ENCODE measurements around the gene EIPR1. TPM values are rescaled to one million over a fixed set of nuclear protein-coding genes. Genes with fewer than 3 reads are reported as not detected.

The EIPR1 gene
- total RNA-seq, 1 experiment from 2014 or later: 27.8 TPM

DNA sequence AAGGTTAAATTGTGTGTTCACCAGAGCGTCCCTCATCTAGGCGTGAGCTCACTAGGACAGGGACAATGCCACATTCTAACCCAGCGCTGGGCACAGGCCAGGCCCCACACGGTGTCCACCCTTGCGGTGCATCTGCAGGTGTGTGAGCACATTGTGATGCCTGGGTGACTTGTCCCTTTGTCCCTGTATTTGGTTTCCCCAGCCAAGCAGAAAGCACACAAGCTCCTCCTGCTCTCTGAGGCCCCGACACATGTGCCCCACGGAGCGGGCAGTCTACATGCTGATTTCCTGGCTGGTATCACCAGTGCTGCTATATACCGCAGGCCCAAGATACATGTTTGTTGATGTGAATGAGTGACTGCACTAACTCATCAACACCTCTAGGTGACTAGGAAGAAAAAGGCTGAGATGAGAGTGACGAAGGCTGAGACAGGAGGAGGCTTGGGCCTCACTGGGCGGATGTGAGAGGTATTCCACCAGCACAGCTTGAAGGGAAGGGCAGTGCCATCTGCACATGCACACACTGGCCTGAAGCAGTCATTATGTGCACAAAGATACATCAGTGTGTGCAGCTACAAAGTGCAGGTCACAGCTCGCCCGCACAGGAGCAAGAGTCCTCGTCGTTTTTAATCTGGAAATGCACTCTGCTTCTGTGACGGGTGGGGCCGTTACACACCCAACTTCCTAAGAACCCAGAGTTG, 205.9 kb downstream of the EIPR1 start:
- no peak overlapping the region for H4K5ac ChIP-seq (ENCODE audit: insufficient read length, low read depth, low read length)
- H3K9me3 ChIP-seq (ENCODE audit: control insufficient read depth, low read depth, low read length): no peaks in the 10 kb centered on the region
- TF ChIP-seq, protein P1, sequence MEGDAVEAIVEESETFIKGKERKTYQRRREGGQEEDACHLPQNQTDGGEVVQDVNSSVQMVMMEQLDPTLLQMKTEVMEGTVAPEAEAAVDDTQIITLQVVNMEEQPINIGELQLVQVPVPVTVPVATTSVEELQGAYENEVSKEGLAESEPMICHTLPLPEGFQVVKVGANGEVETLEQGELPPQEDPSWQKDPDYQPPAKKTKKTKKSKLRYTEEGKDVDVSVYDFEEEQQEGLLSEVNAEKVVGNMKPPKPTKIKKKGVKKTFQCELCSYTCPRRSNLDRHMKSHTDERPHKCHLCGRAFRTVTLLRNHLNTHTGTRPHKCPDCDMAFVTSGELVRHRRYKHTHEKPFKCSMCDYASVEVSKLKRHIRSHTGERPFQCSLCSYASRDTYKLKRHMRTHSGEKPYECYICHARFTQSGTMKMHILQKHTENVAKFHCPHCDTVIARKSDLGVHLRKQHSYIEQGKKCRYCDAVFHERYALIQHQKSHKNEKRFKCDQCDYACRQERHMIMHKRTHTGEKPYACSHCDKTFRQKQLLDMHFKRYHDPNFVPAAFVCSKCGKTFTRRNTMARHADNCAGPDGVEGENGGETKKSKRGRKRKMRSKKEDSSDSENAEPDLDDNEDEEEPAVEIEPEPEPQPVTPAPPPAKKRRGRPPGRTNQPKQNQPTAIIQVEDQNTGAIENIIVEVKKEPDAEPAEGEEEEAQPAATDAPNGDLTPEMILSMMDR (conservative IDR thresholded peaks at IDR 0.05): no peak
- H3K9me3 Mint-ChIP-seq: no peaks in the 10 kb centered on the region
- H3K4me2 ChIP-seq (ENCODE audit: insufficient read depth, insufficient read length, low read length): no peak overlapping the region
- no peak overlapping the region for H2BK5ac ChIP-seq (ENCODE audit: insufficient read length, low read length)
- no peak overlapping the region for H4K91ac ChIP-seq (ENCODE audit: insufficient read length, low read depth, low read length)
- H3K36me3 Mint-ChIP-seq (ENCODE audit: insufficient read depth in 1 of 3, low read depth in 3 of 3): peaks cover 0 to 14% (median 10%) of the 10 kb centered on the region in 3 experiments; a peak in 5 of 7 replicates
- peak overlapping the region in 1 of 3 experiments; percentile 56; a peak in 2 of 7 replicates for H3K27ac Mint-ChIP-seq
- no peak overlapping the region for H3K4me3 Mint-ChIP-seq
- H3K79me2 ChIP-seq (ENCODE audit: insufficient read depth, low read length): no peaks in the 10 kb centered on the region
- no peak overlapping the region for H2BK15ac ChIP-seq (ENCODE audit: low read depth, low read length)
- no peak overlapping the region for H3K56ac ChIP-seq (ENCODE audit: insufficient read length, low read depth, low read length)
- H3K4ac ChIP-seq (ENCODE audit: low read depth, low read length): no peak overlapping the region
- no peak overlapping the region for H4K8ac ChIP-seq (replicated peaks; ENCODE audit: insufficient read length, low read depth, low read length)
- H3K9ac ChIP-seq (ENCODE audit: extremely low read depth, insufficient read length, low read length): no peak overlapping the region
- H3T11ph ChIP-seq (ENCODE audit: low read length): no peak overlapping the region
- H3K79me1 ChIP-seq (ENCODE audit: insufficient read depth, low read depth, low read length, poor library complexity, severe bottlenecking): no peaks in the 10 kb centered on the region
- H3K27me3 Mint-ChIP-seq (ENCODE audit: low read depth): no peaks in the 10 kb centered on the region; the same call in 1 of the 2 replicates
- H2BK12ac ChIP-seq (ENCODE audit: insufficient read length, low read depth, low read length): no peak overlapping the region
- H4K20me1 ChIP-seq (ENCODE audit: control insufficient read depth, insufficient read depth, insufficient read length): no peaks in the 10 kb centered on the region
- no CpG with 5 or more reads among the region's 17 CpGs for WGBS (ENCODE audit: extremely low coverage, insufficient read length, low lambda C conversion rate)
- H3K23me2 ChIP-seq (ENCODE audit: insufficient read length, low read depth, low read length, poor library complexity, severe bottlenecking): peaks cover 3% of the 10 kb centered on the region
- no peak overlapping the region for H3K14ac ChIP-seq (ENCODE audit: insufficient read depth, low read length)
- H2BK120ac ChIP-seq (ENCODE audit: low read depth, low read length, poor library complexity, severe bottlenecking): no peak overlapping the region
- no peak overlapping the region for H3K27ac ChIP-seq (ENCODE audit: insufficient read length, low read depth, low read length)
- H3K18ac ChIP-seq (ENCODE audit: insufficient read length, low read depth, low read length): no peak overlapping the region
- H2BK20ac ChIP-seq (ENCODE audit: low read depth, low read length, poor library complexity, severe bottlenecking): no peak overlapping the region
- H2AK5ac ChIP-seq (ENCODE audit: insufficient read length, low read length): no peak overlapping the region
- no peak for DNase-seq
- H3K23ac ChIP-seq (ENCODE audit: insufficient read length, low read depth, low read length): no peak overlapping the region
- no peak overlapping the region for H2AFZ ChIP-seq (ENCODE audit: low read length)
- peaks cover 16 to 18% of the 10 kb centered on the region in 2 experiments for H3K4me1 Mint-ChIP-seq
- H3K4me1 ChIP-seq (ENCODE audit: insufficient read depth, low read length): no peaks in the 10 kb centered on the region; the same call in 1 of the 2 replicates
- H3K27me3 ChIP-seq (ENCODE audit: insufficient read depth, low read length): no peaks in the 10 kb centered on the region
